ENCODE measurements around the gene PIGW. TPM values are rescaled to one million over a fixed set of nuclear protein-coding genes. Genes with fewer than 3 reads are reported as not detected.

Gene PIGW
- total and polyA plus RNA-seq, 7 experiments from 2014 or later: 4.2 to 15.6 (median 6.7) TPM

DNA sequence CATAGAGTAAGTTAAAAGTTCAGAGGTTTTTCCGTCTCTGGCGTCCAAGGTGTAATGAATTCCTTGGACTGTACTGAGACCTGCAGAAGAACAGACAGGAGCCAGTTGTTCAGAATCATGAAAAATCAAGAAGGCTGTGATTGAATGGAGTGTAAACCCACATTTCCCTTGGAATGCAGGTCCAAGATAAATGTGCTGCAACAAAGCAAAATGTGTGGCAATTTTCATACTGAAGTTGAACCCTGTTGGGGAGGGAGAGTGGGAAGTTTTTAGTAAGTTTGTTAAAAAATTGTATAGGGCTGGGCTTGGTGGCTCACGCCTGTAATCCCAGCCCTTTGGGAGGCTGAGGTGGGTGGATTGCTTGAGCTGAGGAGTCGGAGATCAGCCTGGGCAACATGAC, 31.3 kb downstream of the PIGW start:
- DNase-seq (no peak), ATAC-seq (no peak)
- Mint-ChIP-seq H3K9me3 (no peaks in the 10 kb centered on the region), H3K36me3 (peaks cover 3 to 38% (median 21%) of the 10 kb centered on the region in 5 donors), H3K4me3 (no peak overlapping the region), H3K27me3 (no peaks in the 10 kb centered on the region), H3K27ac (peak overlapping the region in 4 of 9 donors; percentile 11 to 56 (median 21)), H3K4me1 (peaks cover 12 to 37% (median 27%) of the 10 kb centered on the region in 7 donors)
- no peaks in the 10 kb centered on the region for H3K9me3 ChIP-seq (ENCODE audit: control insufficient read depth in 2 of 3, low read length in 3 of 3)
- intact Hi-C loops (cut with micrococcal nuclease): no loop called here
- H3K36me3 ChIP-seq (ENCODE audit: control insufficient read depth in 2 of 3, insufficient read depth in 3 of 3, low read length in 3 of 3): peaks cover 7 to 81% (median 19%) of the 10 kb centered on the region in 3 experiments
- peaks cover 4 to 7% of the 10 kb centered on the region in 2 donors for H3K4me1 ChIP-seq (ENCODE audit: control insufficient read depth in 2 of 2, insufficient read depth in 2 of 2, low read length in 2 of 2)
- ChIA-PET POLR2A (interaction anchor here (2.8 kb wide), 1 partner anchor 20 kb away, joined by 11 read pairs; no protein-coding TSS in a partner anchor), CTCF (no interaction called here)
- H3K27ac ChIP-seq (ENCODE audit: low read depth, low read length): no peak overlapping the region
- H3K27me3 ChIP-seq (ENCODE audit: control insufficient read depth in 2 of 2, insufficient read depth in 2 of 2, low read length in 2 of 2): no peaks in the 10 kb centered on the region
- no peak overlapping the region for H3K4me3 ChIP-seq (ENCODE audit: low read length)

DNA sequence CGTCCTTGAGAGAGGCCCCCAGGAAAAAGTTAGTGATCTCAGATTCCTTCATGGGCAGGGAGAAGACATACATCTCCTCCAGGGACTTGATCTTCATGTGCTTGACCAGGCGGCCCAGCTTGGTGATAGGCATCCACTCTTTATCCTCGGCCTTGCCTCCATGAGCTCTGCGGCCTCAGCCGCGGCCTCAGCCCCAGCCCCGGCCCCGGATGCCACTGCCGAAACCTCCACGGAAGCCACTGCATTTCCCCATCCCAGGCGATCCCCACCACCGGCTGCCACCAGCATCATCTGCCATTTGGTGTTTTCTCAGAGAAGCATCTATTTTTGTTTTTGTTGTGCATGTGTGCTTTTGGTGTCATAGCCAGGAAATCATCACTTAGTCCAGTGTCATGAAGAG, 40.2 kb downstream of the PIGW start:
- ATAC-seq (no peak), DNase-seq (no peak)
- Mint-ChIP-seq H3K36me3 (peaks cover 0 to 40% (median 18%) of the 10 kb centered on the region in 5 donors), H3K4me1 (peaks cover 9 to 39% (median 29%) of the 10 kb centered on the region in 7 donors), H3K4me3 (no peak overlapping the region), H3K9me3 (no peaks in the 10 kb centered on the region), H3K27me3 (no peaks in the 10 kb centered on the region), H3K27ac (peak overlapping the region in 2 of 9 donors; percentile 13 to 32)
- no peaks in the 10 kb centered on the region for H3K4me1 ChIP-seq (ENCODE audit: control insufficient read depth in 2 of 2, insufficient read depth in 2 of 2, low read length in 2 of 2)
- no peaks in the 10 kb centered on the region for H3K27me3 ChIP-seq (ENCODE audit: control insufficient read depth in 2 of 2, insufficient read depth in 2 of 2, low read length in 2 of 2)
- intact Hi-C loops (cut with micrococcal nuclease): no loop called here
- H3K4me3 ChIP-seq (ENCODE audit: low read length): no peak overlapping the region
- ChIA-PET CTCF (no interaction called here), POLR2A (interaction anchor here (1.1 kb wide), 1 partner anchor 29 kb away, joined by 4 read pairs; no protein-coding TSS in a partner anchor)
- no peaks in the 10 kb centered on the region for H3K9me3 ChIP-seq (ENCODE audit: control insufficient read depth in 2 of 3, low read length in 3 of 3)
- H3K36me3 ChIP-seq (ENCODE audit: control insufficient read depth in 2 of 3, insufficient read depth in 3 of 3, low read length in 3 of 3): peaks cover 11 to 71% (median 16%) of the 10 kb centered on the region in 3 experiments
- no peak overlapping the region for H3K27ac ChIP-seq (ENCODE audit: low read depth, low read length)

DNA sequence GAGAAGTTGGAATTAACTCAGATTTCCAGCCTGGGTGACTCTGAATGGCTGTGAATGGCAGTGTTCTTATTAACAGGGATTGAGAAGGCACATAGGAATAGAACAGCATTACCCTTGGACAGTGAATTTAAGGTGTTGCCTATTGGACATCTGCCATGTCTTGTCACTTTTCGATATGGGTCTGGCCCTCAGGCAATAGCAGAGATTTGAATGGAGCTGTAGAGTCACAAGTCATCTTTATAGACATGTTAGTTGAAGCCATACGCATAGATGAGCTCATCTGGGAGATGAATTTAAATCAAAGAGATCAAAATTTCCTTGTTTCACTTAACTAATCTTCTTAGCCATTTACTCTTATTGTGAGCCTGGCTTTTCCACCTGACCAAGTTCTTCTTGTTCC, 42.0 kb downstream of the PIGW start:
- H3K27me3 ChIP-seq (ENCODE audit: control insufficient read depth in 2 of 2, insufficient read depth in 2 of 2, low read length in 2 of 2): no peaks in the 10 kb centered on the region
- no peak overlapping the region for H3K27ac ChIP-seq (ENCODE audit: low read depth, low read length)
- Mint-ChIP-seq H3K4me1 (peaks cover 12 to 39% (median 27%) of the 10 kb centered on the region in 7 donors), H3K27ac (peak overlapping the region in 4 of 9 donors; percentile 1 to 52 (median 32)), H3K4me3 (peak overlapping the region in 1 of 10 donors; percentile 8), H3K9me3 (no peaks in the 10 kb centered on the region), H3K36me3 (peaks cover 0 to 45% (median 23%) of the 10 kb centered on the region in 5 donors), H3K27me3 (no peaks in the 10 kb centered on the region)
- intact Hi-C loops (cut with micrococcal nuclease): no loop called here
- H3K36me3 ChIP-seq (ENCODE audit: control insufficient read depth in 2 of 3, insufficient read depth in 3 of 3, low read length in 3 of 3): peaks cover 14 to 73% (median 15%) of the 10 kb centered on the region in 3 experiments
- H3K4me3 ChIP-seq (ENCODE audit: low read length): no peak overlapping the region
- H3K4me1 ChIP-seq (ENCODE audit: control insufficient read depth in 2 of 2, insufficient read depth in 2 of 2, low read length in 2 of 2): no peaks in the 10 kb centered on the region
- POLR2A ChIA-PET: interaction anchor here (0.8 kb wide), 1 partner anchor 21 kb away, joined by 3 read pairs; no protein-coding TSS in a partner anchor
- DNase-seq: no peak
- CTCF ChIA-PET: no interaction called here
- no peaks in the 10 kb centered on the region for H3K9me3 ChIP-seq (ENCODE audit: control insufficient read depth in 2 of 3, low read length in 3 of 3)
- no peak for ATAC-seq

DNA sequence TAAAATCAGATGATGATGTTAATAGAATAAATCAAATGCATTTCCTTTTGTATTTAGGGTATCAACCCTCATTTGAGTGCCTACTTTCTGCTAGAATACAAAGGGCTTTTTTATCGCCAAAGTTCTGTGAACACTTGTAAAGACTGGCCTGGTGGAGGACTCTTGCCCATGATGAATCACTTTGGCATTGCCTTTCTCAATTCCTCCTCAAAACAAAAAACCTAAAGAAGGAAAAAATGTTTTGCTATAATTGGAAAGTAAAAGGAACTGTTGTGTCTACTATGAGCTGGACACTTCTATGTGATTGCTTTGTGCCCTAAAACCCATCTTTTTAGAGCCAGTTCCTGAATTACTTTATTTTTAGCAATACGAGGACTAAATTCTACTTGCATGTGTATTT, 43.9 kb downstream of the PIGW start:
- Histone ChIP-seq H3K9me3 (ENCODE audit: control insufficient read depth in 2 of 3, low read length in 3 of 3) (no peaks in the 10 kb centered on the region), H3K36me3 (ENCODE audit: control insufficient read depth in 2 of 3, insufficient read depth in 3 of 3, low read length in 3 of 3) (peaks cover 9 to 73% (median 14%) of the 10 kb centered on the region in 3 experiments), H3K4me1 (ENCODE audit: control insufficient read depth in 2 of 2, insufficient read depth in 2 of 2, low read length in 2 of 2) (no peaks in the 10 kb centered on the region), H3K4me3 (ENCODE audit: low read length) (no peak overlapping the region), H3K27ac (ENCODE audit: low read depth, low read length) (no peak overlapping the region), H3K27me3 (ENCODE audit: control insufficient read depth in 2 of 2, insufficient read depth in 2 of 2, low read length in 2 of 2) (no peaks in the 10 kb centered on the region)
- Mint-ChIP-seq H3K36me3 (peaks cover 0 to 30% (median 18%) of the 10 kb centered on the region in 5 donors), H3K27me3 (no peaks in the 10 kb centered on the region), H3K9me3 (no peaks in the 10 kb centered on the region), H3K4me1 (peaks cover 8 to 26% (median 19%) of the 10 kb centered on the region in 7 donors), H3K4me3 (no peak overlapping the region), H3K27ac (no peak overlapping the region)
- DNase-seq: no peak
- ChIA-PET POLR2A (interaction anchor here (0.9 to 1.2 kb wide), 2 partner anchors 15 to 23 kb away, joined by 3 read pairs; partner anchors contain the start of gene MRM1), CTCF (no interaction called here)
- intact Hi-C loops (cut with micrococcal nuclease): no loop called here
- ATAC-seq: no peak

DNA sequence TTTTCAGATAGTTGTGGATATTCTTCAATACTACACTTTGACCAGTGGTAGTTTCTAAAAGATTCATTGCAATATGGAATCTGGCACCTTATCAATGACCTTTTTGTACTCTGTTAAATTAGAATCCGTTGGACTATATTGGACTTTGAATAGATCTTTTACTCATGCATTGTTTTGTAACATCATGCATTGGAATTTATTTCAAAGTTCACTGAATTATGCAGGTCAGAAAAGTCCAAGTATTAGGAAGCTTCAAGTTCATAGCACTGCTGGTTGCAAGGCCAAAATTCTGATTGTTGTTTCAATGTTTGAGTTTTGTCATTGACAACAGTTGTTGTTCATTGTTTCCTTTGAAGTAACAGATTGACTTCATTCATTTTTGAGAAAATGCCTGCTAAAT, 49.0 kb downstream of the PIGW start:
- DNase-seq: no peak
- H3K27ac Mint-ChIP-seq: peak overlapping the region in 1 of 9 donors; percentile 67
- no peaks in the 10 kb centered on the region for H3K9me3 ChIP-seq (ENCODE audit: control insufficient read depth in 2 of 3, low read length in 3 of 3)
- no peaks in the 10 kb centered on the region for H3K27me3 Mint-ChIP-seq
- H3K27ac ChIP-seq (ENCODE audit: low read depth, low read length): no peak overlapping the region
- peaks cover 16 to 92% (median 24%) of the 10 kb centered on the region in 3 experiments for H3K36me3 ChIP-seq (ENCODE audit: control insufficient read depth in 2 of 3, insufficient read depth in 3 of 3, low read length in 3 of 3)
- no peaks in the 10 kb centered on the region for H3K27me3 ChIP-seq (ENCODE audit: control insufficient read depth in 2 of 2, insufficient read depth in 2 of 2, low read length in 2 of 2)
- H3K4me1 Mint-ChIP-seq: peaks cover 0 to 9% (median 2%) of the 10 kb centered on the region in 7 donors
- CTCF ChIA-PET: no interaction called here
- no peak for ATAC-seq
- no peaks in the 10 kb centered on the region for H3K4me1 ChIP-seq (ENCODE audit: control insufficient read depth in 2 of 2, insufficient read depth in 2 of 2, low read length in 2 of 2)
- POLR2A ChIA-PET: interaction anchor here (0.7 to 1.7 kb wide), 2 partner anchors 10 to 131 kb away, joined by 3 to 5 read pairs; no protein-coding TSS in a partner anchor
- H3K36me3 Mint-ChIP-seq: peaks cover 0 to 24% (median 19%) of the 10 kb centered on the region in 5 donors
- no peak overlapping the region for H3K4me3 Mint-ChIP-seq
- intact Hi-C loops (cut with micrococcal nuclease): no loop called here
- no peaks in the 10 kb centered on the region for H3K9me3 Mint-ChIP-seq
- H3K4me3 ChIP-seq (ENCODE audit: low read length): no peak overlapping the region

DNA sequence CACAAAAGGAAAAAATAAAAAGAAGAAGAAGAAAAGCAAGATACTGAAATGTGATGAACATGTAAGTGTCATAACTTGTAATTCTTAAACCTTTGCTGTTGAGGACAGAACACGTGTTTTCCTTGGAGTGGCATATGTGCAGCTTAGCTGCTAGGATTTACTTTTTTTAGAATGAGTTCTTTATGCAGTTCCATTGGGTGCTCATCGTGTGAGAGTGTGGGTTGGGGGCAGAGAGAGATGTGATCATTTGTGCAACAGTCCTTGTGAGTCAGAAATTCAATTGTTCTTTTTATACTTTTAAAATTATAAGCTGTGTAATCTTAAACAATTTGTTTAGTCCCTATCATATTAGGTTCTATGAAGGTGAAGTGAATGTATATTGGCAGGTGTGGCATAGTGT, 51.4 kb downstream of the PIGW start:
- CTCF ChIA-PET: interaction anchor here (1.4 kb wide), 1 partner anchor 22 kb away, joined by 7 read pairs; no protein-coding TSS in a partner anchor
- ATAC-seq: no peak
- no peaks in the 10 kb centered on the region for H3K27me3 Mint-ChIP-seq

More for the DNA sequence above, 51.4 kb downstream of the PIGW start:
- POLR2A ChIA-PET: interaction anchor here (1.0 to 1.5 kb wide), 2 partner anchors 14 to 16 kb away, joined by 3 read pairs; partner anchors contain the start of gene MRM1
- peaks cover 0 to 19% (median 11%) of the 10 kb centered on the region in 5 donors for H3K36me3 Mint-ChIP-seq
- H3K27ac Mint-ChIP-seq: peak overlapping the region in 3 of 9 donors; percentile 26 to 84 (median 36)
- Histone ChIP-seq H3K36me3 (ENCODE audit: control insufficient read depth in 2 of 3, insufficient read depth in 3 of 3, low read length in 3 of 3) (peaks cover 16 to 75% (median 20%) of the 10 kb centered on the region in 3 experiments), H3K27ac (ENCODE audit: low read depth, low read length) (no peak overlapping the region), H3K4me1 (ENCODE audit: control insufficient read depth in 2 of 2, insufficient read depth in 2 of 2, low read length in 2 of 2) (peaks cover 0 to under 1% of the 10 kb centered on the region in 2 donors), H3K27me3 (ENCODE audit: control insufficient read depth in 2 of 2, insufficient read depth in 2 of 2, low read length in 2 of 2) (no peaks in the 10 kb centered on the region), H3K9me3 (ENCODE audit: control insufficient read depth in 2 of 3, low read length in 3 of 3) (no peaks in the 10 kb centered on the region), H3K4me3 (ENCODE audit: low read length) (no peak overlapping the region)
- no peak for DNase-seq
- intact Hi-C loops (cut with micrococcal nuclease): no loop called here
- peaks cover 6 to 25% (median 13%) of the 10 kb centered on the region in 7 donors for H3K4me1 Mint-ChIP-seq
- H3K4me3 Mint-ChIP-seq: no peak overlapping the region
- H3K9me3 Mint-ChIP-seq: no peaks in the 10 kb centered on the region
